ENCODE results near the gene CEACAM16.

DNA sequence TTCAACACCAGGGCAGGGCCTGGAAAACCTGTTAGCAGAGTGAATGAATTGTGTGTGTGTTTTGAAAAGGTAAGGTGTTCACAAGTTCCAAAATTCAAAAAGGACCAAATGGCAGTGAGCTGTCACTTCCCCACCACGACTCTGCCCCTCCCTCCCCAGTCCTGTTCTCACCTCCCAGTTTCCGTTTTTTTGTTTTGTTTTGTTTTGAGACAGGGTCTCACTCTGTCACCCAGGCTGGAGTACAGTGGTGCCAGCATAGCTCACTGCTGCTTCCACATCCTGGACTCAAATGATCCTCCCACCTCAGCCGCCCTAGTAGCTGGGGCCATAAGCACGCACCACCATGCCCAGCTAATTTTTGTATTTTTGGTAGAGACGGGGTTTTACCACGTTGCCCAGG is 29.2 kb downstream of the CEACAM16 start:
- TF ChIP-seq, protein P1, sequence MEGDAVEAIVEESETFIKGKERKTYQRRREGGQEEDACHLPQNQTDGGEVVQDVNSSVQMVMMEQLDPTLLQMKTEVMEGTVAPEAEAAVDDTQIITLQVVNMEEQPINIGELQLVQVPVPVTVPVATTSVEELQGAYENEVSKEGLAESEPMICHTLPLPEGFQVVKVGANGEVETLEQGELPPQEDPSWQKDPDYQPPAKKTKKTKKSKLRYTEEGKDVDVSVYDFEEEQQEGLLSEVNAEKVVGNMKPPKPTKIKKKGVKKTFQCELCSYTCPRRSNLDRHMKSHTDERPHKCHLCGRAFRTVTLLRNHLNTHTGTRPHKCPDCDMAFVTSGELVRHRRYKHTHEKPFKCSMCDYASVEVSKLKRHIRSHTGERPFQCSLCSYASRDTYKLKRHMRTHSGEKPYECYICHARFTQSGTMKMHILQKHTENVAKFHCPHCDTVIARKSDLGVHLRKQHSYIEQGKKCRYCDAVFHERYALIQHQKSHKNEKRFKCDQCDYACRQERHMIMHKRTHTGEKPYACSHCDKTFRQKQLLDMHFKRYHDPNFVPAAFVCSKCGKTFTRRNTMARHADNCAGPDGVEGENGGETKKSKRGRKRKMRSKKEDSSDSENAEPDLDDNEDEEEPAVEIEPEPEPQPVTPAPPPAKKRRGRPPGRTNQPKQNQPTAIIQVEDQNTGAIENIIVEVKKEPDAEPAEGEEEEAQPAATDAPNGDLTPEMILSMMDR (IDR thresholded peaks at IDR 0.05): no peak
- TF ChIP-seq POLR2AphosphoS5 (IDR thresholded peaks at IDR 0.05): no peak

All from upper lobe of left lung (tissue), 4 donors.